Stimulated activated CD4-positive, alpha-beta T cell treated with anti-CD3 and anti-CD28 coated beads, Interleukin-4, amount 100 ng/mL, for 48 hours (primary cell): ENCODE measurements around the gene CDKL5.

Source experiments
- DNase-seq, 2 donors: peaks; one replicate each; pipeline ENCODE4 v3.0.0-alpha.2; 2020; ENCODE audit warnings: low read depth in 2 of 2

Gene CDKL5

DNA sequence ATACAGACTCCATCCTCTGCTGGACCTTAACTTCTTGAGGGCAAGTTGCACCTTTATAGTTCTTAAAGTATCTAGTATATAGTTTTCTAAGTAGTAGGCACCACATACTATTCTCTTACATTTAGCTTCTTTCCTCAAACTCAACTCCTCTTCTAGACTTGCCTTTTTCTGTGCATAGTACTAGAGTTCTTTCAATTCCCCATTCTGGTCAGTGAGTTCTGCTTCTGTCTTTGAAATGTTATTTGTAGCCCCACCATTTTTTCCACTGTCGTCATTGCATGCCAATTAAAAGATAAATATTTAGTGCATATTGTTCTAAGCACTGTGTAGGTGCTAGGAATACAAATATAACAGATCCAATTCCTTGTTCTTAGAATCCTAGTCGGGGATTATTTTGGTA lies 31.6 kb downstream of the CDKL5 start:
- DNase-seq, result no peak

DNA sequence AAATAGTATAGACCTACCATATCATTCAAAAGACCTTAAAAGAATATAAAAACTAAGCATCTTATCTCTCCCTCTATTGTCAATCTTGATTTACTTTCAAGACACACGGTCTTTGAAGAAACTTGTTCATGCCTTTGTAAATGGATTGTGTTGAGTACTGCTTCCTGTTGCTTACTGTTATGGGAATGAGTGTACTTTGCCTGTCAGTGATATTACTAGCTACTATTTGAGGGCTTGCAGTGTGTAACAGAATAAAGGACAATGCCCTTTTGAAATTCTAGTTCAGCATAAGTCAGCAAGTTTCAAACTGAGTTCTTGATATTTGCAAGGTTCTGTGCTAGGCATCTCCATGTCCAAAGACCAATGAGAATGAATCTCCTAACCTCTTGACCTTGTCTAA lies 36.0 kb downstream of the CDKL5 start:
- DNase-seq, result no peak

DNA sequence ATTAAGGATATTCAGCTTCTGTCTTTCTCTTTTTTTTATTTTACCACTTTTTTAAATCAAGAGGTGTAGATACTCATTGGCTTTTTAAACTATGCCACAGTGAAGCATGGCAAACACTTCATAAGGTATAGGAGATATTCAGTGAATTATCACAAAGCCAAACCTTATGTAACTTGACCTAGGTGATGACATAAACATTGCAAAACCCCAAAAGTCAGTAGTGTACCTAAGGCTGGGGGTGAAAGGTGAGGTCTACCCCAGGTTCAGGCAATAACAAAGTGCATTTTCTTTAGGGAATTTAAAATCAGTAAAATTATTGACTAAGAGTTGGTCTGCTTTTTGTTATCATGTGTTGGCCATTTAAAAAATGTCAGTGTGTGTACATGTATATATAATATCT lies 39.1 kb downstream of the CDKL5 start:
- no peak for DNase-seq

DNA sequence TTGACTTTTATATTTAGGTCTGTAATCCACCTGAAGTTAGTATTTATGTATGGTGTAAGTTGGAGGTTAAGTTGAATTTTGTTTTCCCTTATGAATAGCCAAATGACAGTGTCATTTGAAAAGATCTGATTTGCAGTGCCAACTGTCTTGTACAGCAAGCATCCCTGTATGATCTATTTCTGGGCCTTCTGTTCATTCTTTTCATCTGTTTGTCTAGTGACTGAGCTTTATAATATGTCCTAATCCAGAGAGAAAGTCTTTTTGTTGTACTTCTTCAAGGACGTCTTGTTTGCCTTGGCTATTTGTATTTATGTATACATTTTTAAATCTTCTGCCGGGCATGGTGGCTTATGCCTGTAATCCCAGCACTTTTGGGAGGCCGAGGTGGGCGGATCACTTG lies 39.6 kb downstream of the CDKL5 start:
- DNase-seq, result no peak

DNA sequence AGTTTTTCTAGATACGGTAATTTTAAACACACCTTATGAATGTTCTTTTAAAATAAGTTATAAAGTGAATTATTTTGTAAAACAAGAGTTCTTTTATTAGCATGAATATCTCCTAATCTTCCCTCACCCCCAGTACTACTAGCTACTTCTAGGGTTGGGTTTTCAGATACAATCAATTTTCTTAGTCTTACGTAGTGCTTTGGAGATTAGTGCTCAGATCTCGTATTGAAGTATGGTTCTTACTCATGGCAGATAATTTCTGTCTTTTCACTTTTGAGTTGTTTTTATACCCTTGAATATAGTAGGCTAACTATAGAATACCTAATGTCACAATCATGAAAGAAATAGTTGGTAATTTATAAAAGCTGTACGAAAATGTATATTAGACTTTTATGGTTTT lies 43.2 kb downstream of the CDKL5 start:
- DNase-seq, result no peak

DNA sequence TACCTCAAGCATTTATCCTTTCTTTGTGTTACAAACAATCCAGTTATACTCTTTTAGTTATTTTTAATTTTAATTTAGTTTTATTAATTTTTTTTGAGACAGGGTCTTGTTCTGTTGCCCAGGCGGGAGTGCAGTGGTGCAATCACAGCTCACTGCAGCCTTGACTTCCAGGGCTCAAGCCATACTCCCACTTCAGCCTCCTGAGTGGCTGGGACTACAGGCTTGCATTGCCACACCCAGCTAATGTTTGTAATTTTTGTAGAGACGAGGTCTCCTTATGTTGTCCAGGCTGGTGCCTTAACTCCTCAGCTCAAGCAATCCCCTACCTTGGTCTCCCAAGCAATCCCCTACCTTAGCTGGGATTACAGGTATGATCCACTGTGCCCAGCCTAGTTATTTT lies 45.9 kb downstream of the CDKL5 start:
- no peak for DNase-seq

DNA sequence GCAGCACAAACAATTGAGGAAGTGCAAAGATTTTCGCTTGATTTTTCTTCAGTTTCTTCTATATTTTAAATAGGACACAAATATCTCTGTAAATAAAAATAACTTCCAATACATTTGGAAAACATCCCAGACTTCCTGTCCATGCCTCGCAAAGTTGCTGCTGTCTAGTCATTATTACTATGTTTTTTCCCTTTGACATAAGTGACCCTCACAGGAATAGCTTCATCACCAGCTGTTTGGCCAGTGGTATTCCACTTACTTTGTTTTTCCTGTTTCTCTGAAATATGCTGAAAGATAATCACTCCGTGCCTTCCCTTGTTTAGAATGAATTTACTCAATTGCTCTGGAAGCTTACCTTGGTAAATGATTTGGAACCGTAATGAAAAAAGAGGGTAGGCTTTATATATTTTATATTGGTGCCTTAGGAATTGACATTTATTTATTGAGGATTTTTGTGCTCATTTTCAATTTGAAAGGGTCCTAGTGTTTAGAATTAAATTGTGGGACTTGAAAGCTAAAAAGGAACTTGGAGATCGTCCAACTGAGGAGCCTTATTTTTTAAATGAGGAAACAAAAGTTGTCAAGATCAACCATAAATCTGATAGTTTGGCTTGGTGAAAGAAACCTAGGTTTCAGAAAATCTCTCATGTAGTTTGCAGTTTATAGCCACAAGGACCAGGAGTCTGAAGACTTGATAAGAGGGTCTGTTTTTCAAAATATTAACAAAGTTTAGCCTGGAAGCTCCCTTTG lies 65.6 kb downstream of the CDKL5 start:
- DNase-seq, result no peak

DNA sequence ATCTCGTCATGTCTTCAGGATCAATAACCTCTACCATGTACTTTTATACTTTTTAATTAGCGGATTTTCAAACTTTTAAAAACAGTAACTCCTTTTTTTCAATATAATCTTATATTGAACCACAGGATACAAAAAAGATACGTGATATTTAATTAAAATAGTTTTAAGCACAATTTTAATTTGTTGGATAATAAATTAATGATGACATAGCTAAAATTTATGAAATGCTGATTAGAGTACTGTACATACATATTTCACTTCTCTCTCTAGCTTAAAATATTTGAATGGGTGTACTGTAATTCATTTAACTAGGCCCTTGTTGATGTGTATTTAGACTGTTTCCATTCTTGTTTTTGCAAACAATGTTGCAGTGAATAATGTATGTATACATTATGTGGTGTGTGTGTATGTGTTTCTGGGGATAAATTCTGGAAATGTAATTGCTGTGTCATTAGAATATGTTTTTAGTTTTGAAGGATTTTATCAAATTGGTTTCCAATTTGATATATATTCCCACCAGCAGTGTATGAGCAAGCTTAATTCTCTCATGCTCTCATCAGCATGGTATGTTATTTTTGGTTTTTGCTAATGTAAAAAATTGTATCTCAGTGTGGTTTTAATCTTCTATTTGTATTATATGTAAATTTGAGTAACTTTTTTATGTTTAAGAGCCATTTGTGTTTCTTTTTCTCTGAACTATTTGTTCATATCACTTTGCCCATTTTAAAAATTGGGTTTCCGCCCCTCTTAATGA lies 66.4 kb downstream of the CDKL5 start:
- no peak for DNase-seq

DNA sequence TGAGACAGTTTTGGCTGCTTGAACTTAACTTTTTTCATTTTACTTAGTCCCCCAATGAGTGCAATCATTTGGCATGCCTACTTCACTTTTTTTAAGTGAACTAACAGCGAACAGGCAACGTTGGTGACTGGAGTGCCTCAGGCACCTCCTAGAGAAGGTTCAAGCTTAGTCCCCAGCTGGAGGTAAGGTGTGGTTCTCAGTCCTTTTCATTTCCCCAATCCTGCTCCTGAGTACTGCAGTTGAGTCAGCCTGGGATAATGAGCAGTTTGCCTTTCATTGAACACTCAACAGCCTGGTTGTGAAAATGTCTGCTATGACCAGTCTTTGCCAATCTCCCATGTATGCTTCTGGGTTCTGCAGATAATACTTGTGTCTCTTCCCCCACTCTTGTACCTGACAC lies 109.5 kb downstream of the CDKL5 start:
- no peak for DNase-seq

DNA sequence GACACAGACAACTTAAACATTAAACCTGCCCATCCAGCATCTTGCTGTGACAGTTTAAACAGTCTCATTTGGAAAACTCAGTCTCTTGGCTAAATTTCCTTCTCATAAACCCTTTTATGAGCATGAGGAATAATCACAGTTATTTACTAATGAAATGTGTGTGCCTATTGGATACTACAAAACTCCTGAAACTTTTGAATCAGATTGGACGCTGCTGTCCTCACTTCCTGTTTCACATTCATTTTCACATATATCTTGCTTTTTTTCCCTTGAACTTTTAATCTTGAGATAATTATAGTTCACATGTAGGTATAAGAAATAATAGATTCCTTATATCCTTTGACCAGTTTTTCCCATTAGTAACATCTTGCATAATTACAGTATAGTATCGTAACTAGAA lies 111.7 kb downstream of the CDKL5 start:
- DNase-seq, result no peak

DNA sequence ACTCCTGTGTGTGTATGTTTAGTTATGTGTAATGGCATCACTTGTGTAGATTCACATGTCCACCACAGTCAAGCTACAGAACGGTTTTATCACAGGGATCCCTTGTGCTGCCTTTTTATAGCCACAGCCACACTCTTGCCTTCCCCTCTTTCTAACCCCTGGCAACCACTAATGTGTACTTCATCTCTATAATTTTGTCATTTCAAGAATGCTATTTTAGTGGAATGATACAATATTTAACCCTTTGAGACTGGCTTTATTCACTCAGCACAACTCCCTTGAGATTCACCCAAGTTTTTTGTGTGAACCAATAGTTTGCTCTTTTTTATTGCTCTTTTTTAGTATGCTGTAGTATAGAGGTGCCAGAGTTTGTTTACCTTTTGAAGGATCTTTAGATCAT lies 112.1 kb downstream of the CDKL5 start:
- DNase-seq, result no peak

DNA sequence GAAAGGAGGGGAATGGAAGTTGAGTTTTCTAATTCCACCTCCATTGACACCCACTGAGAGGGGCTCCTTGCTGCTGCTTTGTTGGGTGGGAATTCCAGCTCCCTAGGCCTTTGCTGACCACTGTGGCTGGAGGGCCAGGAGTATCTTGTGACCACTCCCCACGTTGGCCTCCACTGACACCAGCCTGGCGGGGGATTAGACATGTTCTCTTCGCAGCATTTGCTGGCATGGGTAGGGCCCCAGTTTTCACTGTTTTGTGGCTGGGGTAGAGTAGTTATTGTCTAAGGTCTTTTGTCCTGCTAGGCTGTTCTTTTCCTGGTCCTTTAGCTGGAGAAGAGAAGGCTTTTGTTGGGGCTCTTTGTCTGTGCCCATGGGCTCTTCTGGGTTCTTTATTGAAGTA lies 116.7 kb downstream of the CDKL5 start:
- no peak for DNase-seq

DNA sequence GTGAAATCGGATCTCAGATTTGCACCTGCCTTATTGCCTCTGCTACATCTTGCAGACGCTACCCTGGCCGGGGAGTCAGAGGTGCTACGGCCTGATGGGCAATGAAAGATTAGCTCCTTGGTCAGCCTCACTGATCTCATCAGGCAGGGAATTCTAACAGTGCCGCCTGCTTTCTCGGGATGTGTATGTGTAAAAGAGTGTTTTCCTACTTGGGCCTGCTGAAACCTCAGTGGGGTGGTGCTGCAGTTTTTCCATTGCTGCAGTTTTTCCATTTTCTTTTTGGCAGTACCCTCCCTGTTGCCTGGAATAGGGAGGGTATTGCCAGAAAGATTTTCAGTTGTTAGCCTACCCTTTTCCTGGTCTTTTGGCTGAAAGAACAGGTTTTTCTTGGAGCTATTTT lies 117.5 kb downstream of the CDKL5 start:
- no peak for DNase-seq

DNA sequence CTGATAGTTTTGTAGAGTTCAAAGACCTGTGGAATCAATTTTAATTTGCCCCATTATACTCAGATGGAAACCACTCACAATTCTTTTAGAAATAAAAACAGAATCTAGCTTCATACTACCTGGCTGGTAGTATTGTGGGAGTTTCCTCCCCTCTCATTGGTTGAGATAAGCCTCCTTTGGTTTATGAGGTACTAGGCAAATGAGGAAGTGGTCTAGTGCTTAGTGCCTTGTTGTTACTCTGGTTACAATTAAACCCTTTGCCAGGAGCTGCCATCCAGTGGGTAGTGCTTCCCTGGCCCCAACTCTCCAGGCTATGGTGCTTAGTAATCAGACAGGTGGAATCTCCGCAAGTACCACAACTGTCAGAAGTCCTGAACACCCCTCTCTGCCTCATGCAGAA lies 118.3 kb downstream of the CDKL5 start:
- no peak for DNase-seq

DNA sequence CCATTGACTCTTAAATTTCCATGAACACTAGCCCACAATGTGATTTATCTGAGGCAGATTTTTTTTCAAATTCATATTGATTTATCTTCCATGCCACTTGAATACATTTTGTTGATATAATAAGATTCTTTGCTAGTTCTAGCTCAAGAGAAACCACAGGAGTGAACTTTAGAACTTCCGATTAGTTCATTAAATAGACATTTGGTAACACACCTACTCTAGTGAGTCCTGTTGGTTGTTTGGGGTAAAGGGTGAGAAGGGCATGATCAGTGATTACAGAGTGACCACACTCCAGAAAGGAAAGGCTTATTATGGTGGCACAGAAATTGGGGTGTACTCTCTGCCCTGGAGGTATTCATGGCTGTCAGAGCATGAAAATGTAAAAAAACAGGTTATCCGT lies 120.4 kb downstream of the CDKL5 start:
- no peak for DNase-seq

DNA sequence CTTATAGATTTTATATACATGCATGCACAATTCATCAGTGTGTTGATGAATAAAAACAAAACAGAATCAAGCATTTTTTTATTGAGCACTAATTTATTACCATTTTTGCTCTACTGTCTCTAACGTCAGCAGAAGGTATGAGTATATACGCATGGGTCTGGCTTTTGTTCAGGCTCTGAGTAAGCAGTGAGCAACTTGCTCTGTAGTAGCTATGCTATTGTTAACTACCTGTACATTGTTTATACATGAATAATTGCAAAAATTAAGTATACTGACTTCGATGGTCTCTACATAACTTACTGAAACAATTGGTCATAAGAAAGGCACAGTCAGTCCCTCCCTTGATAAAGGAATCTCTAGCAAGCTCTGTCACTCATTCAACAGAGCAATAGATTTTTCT lies 123.6 kb downstream of the CDKL5 start:
- no peak for DNase-seq

DNA sequence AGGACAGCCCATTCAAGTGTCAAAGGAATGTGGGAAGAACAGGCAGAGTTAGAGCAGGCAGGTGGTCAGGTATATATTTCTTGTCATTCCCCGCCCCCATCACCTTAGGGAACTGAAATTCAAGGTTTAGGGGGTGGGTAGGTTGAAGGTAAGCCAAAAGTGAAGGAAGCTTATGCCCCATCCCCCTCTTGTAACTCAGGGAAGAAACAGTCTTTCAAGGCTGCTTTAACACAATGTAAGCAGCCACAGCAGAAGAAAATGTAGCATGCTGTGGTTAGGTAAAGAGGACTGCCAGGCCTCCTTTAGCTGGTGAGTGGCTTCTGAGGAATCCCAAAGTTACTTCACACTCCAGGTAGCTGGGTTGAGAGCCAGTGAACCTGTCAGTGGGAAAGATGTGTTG lies 124.2 kb downstream of the CDKL5 start:
- no peak for DNase-seq

DNA sequence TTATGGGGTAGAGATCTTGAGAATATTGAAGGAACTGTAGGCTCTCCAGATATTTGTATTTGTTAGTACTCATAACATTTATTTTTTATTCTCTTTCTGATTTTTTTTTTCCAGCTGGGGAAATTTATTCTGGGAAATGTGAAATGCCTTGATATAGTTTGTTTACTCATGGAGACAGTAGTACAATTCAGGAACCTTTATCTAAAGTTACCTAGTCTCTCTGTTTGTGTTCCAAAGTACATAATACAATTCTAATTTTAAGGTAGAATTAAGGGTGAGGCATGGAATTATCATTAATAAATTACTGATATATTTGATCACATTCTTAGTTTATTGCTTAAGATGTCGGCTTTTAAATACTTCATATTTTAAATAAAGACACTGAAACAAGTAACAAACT lies 132.5 kb downstream of the CDKL5 start:
- DNase-seq, result no peak

DNA sequence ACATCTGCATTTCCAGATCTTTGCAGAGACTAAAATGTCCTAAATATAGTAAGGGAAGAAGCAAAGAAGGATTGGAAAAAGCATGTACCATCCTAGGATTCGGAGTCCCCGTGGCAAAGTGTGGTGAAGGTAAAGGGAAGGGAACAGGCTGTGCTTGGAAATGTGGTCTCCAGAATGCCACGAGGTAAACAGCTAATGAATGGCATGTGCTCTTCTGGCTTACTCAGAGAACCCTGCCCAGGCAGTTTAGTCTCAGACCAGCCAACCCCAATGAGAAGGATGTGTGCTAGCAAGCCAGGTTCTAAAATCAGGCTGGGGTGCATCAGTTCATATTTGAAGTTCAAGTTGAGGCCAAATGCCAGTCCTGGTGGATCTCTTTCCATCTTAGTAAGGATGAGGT lies 133.4 kb downstream of the CDKL5 start:
- no peak for DNase-seq

DNA sequence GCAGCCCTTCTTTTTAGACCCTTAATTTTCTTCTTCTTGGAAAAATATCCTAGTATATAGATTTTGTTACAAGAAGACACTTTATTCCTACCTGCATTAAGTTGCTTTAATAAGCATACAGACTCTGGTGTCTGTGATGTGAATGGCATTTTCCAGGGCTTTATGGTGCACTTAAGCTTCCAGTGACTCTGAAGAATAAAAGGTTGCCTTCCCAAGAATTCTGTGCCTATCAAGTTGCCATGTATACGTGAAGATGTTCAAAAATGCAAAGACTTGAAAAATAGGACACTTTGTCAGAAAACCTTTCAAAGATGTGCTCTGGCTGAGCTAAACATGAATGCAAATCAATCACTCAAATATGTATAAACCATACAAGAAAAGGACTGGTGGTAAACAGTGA lies 135.6 kb downstream of the CDKL5 start:
- DNase-seq, result no peak

DNA sequence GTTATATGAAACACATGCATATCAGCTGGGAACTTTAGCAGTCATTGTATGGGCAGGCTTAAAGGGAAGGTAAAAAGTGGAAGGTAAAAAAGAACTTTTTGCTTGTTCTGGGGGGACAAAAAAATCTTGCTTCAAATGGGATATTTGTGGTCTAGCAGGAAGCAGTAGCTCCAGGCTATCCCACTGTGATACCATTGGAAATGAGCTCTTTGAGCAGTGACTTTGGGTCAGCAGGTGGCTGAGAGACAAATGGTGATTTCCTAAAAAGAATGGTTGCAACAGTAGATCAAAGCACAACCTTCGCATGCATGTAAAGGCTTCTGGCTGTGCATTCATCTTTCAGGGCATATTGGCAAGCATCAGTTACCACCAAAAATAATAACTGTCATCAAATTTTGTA lies 140.3 kb downstream of the CDKL5 start:
- DNase-seq, result no peak

DNA sequence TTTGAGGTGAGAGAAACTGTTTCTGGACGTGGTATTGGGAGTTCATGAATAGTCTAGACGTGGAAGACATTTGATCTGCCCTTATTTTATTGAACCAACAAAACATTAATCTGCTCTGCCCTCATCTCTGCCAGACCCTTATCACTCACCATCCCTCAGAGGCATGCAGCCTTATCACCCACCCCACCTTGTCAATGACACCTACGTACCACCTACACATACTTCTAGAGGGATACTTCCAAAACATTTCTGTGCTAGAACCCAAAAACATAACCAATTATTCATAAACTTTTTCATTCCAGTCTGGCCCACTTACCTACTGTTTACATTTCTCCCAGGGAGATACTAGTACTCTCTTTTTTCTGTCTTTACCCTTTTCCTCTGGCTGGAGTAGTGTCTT lies 141.3 kb downstream of the CDKL5 start:
- no peak for DNase-seq

DNA sequence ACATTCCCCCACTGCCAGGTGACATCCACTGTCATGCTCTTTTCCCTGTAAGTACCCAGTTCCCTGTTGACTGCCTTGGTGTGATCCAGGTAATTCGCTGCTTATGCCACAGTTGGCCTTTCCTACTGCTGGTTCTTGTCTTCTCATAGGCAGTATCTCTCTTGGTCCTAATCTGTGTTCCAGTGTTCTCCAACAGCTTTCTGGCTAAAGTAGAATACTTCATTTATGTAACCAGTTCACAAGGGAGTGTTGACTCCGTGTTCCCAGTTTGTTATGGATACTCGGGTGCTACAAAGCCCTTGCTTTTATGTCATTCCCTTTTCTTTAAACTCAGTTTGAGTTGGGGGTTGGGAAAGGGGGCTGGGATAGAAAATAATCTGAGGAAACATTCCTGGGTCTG lies 148.1 kb downstream of the CDKL5 start:
- DNase-seq, result no peak

DNA sequence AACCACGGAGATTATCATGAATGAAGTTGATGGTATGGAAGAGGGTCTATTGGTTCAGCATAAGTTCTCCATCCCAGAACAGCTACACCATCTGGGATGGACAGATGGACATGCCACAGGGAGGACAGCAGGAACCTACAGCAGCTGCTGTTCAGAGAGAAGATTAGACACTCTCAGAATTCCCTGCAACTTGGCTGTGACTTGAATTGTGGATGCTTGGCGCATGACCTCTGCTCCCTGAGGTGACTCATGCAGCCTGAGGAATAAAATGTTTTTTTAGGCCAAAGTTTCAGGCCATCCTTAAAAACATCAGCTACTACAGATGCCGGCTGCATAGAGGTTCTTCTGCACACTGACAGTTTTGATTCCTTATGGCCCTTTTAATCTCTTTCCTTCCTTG lies 149.2 kb downstream of the CDKL5 start:
- DNase-seq, result no peak
